ENCODE measurements around the gene PFN3. TPM values are rescaled to one million over a fixed set of nuclear protein-coding genes. Genes with fewer than 3 reads are reported as not detected.

The PFN3 gene
- total and polyA plus RNA-seq, 2 experiments from 2014 or later = 1.9 to 2.0 TPM

DNA sequence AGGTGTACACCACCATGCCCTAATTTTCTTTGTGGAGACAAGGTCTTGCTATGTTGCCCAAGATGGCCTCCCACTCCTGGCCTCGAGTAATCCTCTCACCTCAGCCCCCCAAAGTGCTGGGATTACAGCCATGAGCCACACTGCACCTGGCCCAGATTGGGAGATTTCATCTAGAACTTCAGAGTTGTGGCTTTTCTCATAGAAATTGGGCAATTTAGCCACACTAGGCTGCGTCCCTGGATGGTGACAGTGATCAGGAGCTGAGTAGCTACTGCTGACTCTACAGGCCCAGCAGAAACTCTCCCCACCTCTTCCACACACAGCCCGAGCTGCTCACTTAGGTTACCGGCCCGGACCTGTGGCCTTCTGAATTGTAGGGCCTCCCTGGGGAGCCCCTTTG, 7.7 kb downstream of the PFN3 start:
- ATAC-seq (no peak; the same call in 2 of the 3 replicates), DNase-seq (ENCODE audit: low spot score) (no peak)
- no peak overlapping the region for H3K4me2 ChIP-seq
- Mint-ChIP-seq H3K4me1 (peaks cover 31% of the 10 kb centered on the region), H3K27me3 (ENCODE audit: insufficient read depth, low read depth, poor library complexity) (peaks cover 33% of the 10 kb centered on the region), H3K27ac (no peak overlapping the region), H3K9me3 (no peaks in the 10 kb centered on the region), H3K4me3 (no peak overlapping the region), H3K36me3 (ENCODE audit: low read depth) (no peaks in the 10 kb centered on the region; the same call in 2 of the 3 replicates)
- H3K79me2 ChIP-seq (replicated peaks; ENCODE audit: insufficient read depth) = no peaks in the 10 kb centered on the region
- 0 out of 2 replicates have a peak, but pooled peaks cover 5% of the 10 kb centered on the region for H3K4me1 ChIP-seq (ENCODE audit: insufficient read depth)
- 0 out of 2 replicates have a peak, but pooled peaks cover 8% of the 10 kb centered on the region for H3F3A ChIP-seq (replicated peaks; ENCODE audit: low read depth)
- TF ChIP-seq CREB1 (CRISPR knock-in tag; IDR thresholded peaks at IDR 0.05; ENCODE audit: low read depth) (no peak), STAT1 (IDR thresholded peaks at IDR 0.05; ENCODE audit: unreplicated experiment) (no peak), EZH2phosphoT487 (IDR thresholded peaks at IDR 0.05; ENCODE audit: unreplicated experiment) (no peak), EZH2 (IDR thresholded peaks at IDR 0.05; ENCODE audit: low read depth, unreplicated experiment) (no peak), ZNF331 (CRISPR knock-in tag; IDR thresholded peaks at IDR 0.05; ENCODE audit: low read depth) (no peak), POLR2AphosphoS5 (IDR thresholded peaks at IDR 0.05; ENCODE audit: low read depth) (no peak), ZNF114 (CRISPR knock-in tag; IDR thresholded peaks at IDR 0.05) (no peak), JUNB (IDR thresholded peaks at IDR 0.05; ENCODE audit: unreplicated experiment) (no peak), NANOG (IDR thresholded peaks at IDR 0.05; ENCODE audit: borderline replicate concordance) (no peak)
- TF ChIP-seq, protein P1, sequence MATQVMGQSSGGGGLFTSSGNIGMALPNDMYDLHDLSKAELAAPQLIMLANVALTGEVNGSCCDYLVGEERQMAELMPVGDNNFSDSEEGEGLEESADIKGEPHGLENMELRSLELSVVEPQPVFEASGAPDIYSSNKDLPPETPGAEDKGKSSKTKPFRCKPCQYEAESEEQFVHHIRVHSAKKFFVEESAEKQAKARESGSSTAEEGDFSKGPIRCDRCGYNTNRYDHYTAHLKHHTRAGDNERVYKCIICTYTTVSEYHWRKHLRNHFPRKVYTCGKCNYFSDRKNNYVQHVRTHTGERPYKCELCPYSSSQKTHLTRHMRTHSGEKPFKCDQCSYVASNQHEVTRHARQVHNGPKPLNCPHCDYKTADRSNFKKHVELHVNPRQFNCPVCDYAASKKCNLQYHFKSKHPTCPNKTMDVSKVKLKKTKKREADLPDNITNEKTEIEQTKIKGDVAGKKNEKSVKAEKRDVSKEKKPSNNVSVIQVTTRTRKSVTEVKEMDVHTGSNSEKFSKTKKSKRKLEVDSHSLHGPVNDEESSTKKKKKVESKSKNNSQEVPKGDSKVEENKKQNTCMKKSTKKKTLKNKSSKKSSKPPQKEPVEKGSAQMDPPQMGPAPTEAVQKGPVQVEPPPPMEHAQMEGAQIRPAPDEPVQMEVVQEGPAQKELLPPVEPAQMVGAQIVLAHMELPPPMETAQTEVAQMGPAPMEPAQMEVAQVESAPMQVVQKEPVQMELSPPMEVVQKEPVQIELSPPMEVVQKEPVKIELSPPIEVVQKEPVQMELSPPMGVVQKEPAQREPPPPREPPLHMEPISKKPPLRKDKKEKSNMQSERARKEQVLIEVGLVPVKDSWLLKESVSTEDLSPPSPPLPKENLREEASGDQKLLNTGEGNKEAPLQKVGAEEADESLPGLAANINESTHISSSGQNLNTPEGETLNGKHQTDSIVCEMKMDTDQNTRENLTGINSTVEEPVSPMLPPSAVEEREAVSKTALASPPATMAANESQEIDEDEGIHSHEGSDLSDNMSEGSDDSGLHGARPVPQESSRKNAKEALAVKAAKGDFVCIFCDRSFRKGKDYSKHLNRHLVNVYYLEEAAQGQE (IDR thresholded peaks at IDR 0.05; ENCODE audit: unreplicated experiment) = no peak
- TF ChIP-seq, protein P2, sequence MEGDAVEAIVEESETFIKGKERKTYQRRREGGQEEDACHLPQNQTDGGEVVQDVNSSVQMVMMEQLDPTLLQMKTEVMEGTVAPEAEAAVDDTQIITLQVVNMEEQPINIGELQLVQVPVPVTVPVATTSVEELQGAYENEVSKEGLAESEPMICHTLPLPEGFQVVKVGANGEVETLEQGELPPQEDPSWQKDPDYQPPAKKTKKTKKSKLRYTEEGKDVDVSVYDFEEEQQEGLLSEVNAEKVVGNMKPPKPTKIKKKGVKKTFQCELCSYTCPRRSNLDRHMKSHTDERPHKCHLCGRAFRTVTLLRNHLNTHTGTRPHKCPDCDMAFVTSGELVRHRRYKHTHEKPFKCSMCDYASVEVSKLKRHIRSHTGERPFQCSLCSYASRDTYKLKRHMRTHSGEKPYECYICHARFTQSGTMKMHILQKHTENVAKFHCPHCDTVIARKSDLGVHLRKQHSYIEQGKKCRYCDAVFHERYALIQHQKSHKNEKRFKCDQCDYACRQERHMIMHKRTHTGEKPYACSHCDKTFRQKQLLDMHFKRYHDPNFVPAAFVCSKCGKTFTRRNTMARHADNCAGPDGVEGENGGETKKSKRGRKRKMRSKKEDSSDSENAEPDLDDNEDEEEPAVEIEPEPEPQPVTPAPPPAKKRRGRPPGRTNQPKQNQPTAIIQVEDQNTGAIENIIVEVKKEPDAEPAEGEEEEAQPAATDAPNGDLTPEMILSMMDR (conservative IDR thresholded peaks at IDR 0.05; ENCODE audit: low read depth in 2 of 2) = no peak
- TF ChIP-seq, protein P3, sequence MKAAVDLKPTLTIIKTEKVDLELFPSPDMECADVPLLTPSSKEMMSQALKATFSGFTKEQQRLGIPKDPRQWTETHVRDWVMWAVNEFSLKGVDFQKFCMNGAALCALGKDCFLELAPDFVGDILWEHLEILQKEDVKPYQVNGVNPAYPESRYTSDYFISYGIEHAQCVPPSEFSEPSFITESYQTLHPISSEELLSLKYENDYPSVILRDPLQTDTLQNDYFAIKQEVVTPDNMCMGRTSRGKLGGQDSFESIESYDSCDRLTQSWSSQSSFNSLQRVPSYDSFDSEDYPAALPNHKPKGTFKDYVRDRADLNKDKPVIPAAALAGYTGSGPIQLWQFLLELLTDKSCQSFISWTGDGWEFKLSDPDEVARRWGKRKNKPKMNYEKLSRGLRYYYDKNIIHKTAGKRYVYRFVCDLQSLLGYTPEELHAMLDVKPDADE (IDR thresholded peaks at IDR 0.05) = no peak
- TF ChIP-seq, protein P4, sequence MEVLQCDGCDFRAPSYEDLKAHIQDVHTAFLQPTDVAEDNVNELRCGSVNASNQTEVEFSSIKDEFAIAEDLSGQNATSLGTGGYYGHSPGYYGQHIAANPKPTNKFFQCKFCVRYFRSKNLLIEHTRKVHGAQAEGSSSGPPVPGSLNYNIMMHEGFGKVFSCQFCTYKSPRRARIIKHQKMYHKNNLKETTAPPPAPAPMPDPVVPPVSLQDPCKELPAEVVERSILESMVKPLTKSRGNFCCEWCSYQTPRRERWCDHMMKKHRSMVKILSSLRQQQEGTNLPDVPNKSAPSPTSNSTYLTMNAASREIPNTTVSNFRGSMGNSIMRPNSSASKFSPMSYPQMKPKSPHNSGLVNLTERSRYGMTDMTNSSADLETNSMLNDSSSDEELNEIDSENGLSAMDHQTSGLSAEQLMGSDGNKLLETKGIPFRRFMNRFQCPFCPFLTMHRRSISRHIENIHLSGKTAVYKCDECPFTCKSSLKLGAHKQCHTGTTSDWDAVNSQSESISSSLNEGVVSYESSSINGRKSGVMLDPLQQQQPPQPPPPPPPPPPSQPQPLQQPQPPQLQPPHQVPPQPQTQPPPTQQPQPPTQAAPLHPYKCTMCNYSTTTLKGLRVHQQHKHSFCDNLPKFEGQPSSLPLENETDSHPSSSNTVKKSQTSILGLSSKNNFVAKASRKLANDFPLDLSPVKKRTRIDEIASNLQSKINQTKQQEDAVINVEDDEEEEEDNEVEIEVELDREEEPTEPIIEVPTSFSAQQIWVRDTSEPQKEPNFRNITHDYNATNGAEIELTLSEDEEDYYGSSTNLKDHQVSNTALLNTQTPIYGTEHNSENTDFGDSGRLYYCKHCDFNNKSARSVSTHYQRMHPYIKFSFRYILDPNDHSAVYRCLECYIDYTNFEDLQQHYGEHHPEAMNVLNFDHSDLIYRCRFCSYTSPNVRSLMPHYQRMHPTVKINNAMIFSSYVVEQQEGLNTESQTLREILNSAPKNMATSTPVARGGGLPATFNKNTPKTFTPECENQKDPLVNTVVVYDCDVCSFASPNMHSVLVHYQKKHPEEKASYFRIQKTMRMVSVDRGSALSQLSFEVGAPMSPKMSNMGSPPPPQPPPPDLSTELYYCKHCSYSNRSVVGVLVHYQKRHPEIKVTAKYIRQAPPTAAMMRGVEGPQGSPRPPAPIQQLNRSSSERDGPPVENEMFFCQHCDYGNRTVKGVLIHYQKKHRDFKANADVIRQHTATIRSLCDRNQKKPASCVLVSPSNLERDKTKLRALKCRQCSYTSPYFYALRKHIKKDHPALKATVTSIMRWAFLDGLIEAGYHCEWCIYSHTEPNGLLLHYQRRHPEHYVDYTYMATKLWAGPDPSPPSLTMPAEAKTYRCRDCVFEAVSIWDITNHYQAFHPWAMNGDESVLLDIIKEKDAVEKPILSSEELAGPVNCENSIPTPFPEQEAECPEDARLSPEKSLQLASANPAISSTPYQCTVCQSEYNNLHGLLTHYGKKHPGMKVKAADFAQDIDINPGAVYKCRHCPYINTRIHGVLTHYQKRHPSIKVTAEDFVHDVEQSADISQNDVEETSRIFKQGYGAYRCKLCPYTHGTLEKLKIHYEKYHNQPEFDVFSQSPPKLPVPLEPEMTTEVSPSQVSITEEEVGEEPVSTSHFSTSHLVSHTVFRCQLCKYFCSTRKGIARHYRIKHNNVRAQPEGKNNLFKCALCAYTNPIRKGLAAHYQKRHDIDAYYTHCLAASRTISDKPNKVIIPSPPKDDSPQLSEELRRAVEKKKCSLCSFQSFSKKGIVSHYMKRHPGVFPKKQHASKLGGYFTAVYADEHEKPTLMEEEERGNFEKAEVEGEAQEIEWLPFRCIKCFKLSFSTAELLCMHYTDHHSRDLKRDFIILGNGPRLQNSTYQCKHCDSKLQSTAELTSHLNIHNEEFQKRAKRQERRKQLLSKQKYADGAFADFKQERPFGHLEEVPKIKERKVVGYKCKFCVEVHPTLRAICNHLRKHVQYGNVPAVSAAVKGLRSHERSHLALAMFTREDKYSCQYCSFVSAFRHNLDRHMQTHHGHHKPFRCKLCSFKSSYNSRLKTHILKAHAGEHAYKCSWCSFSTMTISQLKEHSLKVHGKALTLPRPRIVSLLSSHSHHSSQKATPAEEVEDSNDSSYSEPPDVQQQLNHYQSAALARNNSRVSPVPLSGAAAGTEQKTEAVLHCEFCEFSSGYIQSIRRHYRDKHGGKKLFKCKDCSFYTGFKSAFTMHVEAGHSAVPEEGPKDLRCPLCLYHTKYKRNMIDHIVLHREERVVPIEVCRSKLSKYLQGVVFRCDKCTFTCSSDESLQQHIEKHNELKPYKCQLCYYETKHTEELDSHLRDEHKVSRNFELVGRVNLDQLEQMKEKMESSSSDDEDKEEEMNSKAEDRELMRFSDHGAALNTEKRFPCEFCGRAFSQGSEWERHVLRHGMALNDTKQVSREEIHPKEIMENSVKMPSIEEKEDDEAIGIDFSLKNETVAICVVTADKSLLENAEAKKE (CRISPR knock-in tag; IDR thresholded peaks at IDR 0.05) = no peak
- no peak overlapping the region for H2AFZ ChIP-seq
- no peaks in the 10 kb centered on the region for H3K36me3 ChIP-seq (ENCODE audit: insufficient read depth)
- no peaks in the 10 kb centered on the region for H3K9me2 ChIP-seq (ENCODE audit: insufficient read depth)
- H3K27ac ChIP-seq (ENCODE audit: low read depth) = no peak overlapping the region
- H3K27me3 ChIP-seq (ENCODE audit: insufficient read depth) = peaks cover 18% of the 10 kb centered on the region; the same call in 1 of the 2 replicates
- no peaks in the 10 kb centered on the region for H4K20me1 ChIP-seq (replicated peaks; ENCODE audit: insufficient read depth)
- H3K4me3 ChIP-seq = no peak overlapping the region

Measured in GM23338 (cell line).